Lung (tissue), 12 donors: Measurements from ENCODE around the gene ABCC10. TPM values are rescaled to one million over a fixed set of nuclear protein-coding genes. Genes with fewer than 3 reads are reported as not detected.

ENCODE experiments used
- ATAC-seq: fragments of 200-7000 bp; cut with Tn5 transposase; one replicate; pipeline ENCODE4 v1.9.1; 2020; ENCODE audit warnings: moderate number of reproducible peaks; ENCODE audit not compliant: insufficient read depth, low FRiP score
- DNase-seq, 3 donors: peaks; one replicate each; pipeline ENCODE4 v3.0.0-alpha.2; 2013 to 2017
- H3K27ac ChIP-seq, 2 donors: one replicate each; pipeline ENCODE4 v1.5.1; 2013; ENCODE audit warnings: mild to moderate bottlenecking in 2 of 2, moderate library complexity in 2 of 2, control low read depth in 1 of 2, inconsistent platforms in 1 of 2, low read depth in 1 of 2, low read length in 1 of 2
- H3K27me3 ChIP-seq, 3 donors: one replicate each; pipeline ENCODE4 v1.5.1; 2013; ENCODE audit warnings: low read length in 2 of 3; ENCODE audit not compliant: control insufficient read depth in 3 of 3, insufficient read depth in 3 of 3
- H3K36me3 ChIP-seq, 4 donors: one replicate each; pipeline ENCODE4 v1.5.1; 2013; ENCODE audit warnings: low read length in 4 of 4, mild to moderate bottlenecking in 1 of 4, moderate library complexity in 1 of 4; ENCODE audit not compliant: control insufficient read depth in 4 of 4, insufficient read depth in 4 of 4
- H3K4me1 ChIP-seq, 5 donors: one replicate each; pipeline ENCODE4 v1.5.1; 2013; ENCODE audit warnings: low read length in 5 of 5, mild to moderate bottlenecking in 2 of 5, moderate library complexity in 1 of 5; ENCODE audit not compliant: control insufficient read depth in 5 of 5, insufficient read depth in 5 of 5
- H3K4me3 ChIP-seq: one replicate; pipeline ENCODE4 v1.5.1; 2013; ENCODE audit warnings: mild to moderate bottlenecking, control low read depth, moderate library complexity
- H3K9ac ChIP-seq, 2 donors: one replicate each; pipeline ENCODE4 v1.5.1; 2013; ENCODE audit warnings: low read length in 2 of 2, control low read depth in 1 of 2; ENCODE audit not compliant: insufficient read depth in 1 of 2
- H3K9me3 ChIP-seq, 4 donors: one replicate each; pipeline ENCODE4 v1.5.1; 2013; ENCODE audit warnings: low read length in 3 of 4, mild to moderate bottlenecking in 1 of 4, moderate library complexity in 1 of 4; ENCODE audit not compliant: control insufficient read depth in 4 of 4, insufficient read depth in 3 of 4
- WGBS, 2 donors: extraction: QIAGEN DNeasy Blood & Tissue Kit; methylation state at CpG; one replicate each; pipeline ENCODE4 v1.1.7; 2013; 5-methylcytosine and 5-hydroxymethylcytosine counted together
- polyA plus RNA-seq, 2 donors: library from polyadenylated mRNA; stranded (reverse); fragments of 200-250 nt; gene quantifications; one replicate each; pipeline ENCODE4 v1.2.1, GENCODE V29; 2013
- total RNA-seq, 2 donors: library from RNA; depleted of rRNA in 1 of 2; stranded (reverse); fragments of >200 nt in 1 of 2; gene quantifications; one replicate each; pipeline ENCODE4 v1.2.1, GENCODE V29; 2014 to 2021
- TF ChIP-seq, protein P1 (sequence below): IDR thresholded peaks from 2 replicates; pipeline ENCODE4 v1.5.1; 2012; ENCODE audit warnings: mild to moderate bottlenecking; ENCODE audit errors: control extremely low read depth, extremely low read depth
- donor health status: control.
- donor health status: control.
- donor health status: Bipolar disorder and iron deficiency.
- donor health status: healthy.
- donor health status: DM: yes; HTN: yes; CAD: no.

Gene ABCC10
- total and polyA plus RNA-seq, 4 donors, result 15.7 to 43.3 (median 26.2) TPM

DNA sequence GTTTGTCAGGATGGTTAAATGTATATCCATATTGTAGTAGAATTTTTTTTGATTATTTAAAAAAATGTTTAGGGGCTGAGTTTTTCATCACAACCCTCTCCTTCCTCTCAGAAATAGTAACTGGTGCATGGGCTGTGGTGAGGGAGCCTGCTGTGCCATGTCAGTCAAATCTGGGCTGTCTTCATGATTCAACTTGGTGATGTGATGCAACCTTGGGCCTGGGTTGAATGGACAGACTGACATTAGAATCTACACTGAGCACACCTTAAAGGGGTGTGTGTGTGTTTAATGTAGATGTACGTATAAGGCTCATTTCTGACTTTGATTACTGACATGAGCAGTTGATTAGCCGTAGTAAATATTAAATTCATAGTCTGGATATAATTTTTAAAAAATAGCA, 53.7 kb downstream of the ABCC10 start:
- TF ChIP-seq, protein P1, sequence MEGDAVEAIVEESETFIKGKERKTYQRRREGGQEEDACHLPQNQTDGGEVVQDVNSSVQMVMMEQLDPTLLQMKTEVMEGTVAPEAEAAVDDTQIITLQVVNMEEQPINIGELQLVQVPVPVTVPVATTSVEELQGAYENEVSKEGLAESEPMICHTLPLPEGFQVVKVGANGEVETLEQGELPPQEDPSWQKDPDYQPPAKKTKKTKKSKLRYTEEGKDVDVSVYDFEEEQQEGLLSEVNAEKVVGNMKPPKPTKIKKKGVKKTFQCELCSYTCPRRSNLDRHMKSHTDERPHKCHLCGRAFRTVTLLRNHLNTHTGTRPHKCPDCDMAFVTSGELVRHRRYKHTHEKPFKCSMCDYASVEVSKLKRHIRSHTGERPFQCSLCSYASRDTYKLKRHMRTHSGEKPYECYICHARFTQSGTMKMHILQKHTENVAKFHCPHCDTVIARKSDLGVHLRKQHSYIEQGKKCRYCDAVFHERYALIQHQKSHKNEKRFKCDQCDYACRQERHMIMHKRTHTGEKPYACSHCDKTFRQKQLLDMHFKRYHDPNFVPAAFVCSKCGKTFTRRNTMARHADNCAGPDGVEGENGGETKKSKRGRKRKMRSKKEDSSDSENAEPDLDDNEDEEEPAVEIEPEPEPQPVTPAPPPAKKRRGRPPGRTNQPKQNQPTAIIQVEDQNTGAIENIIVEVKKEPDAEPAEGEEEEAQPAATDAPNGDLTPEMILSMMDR, result no peak
- DNase-seq, result no peak
- no peak overlapping the region for H3K4me3 ChIP-seq
- no peak overlapping the region for H3K9ac ChIP-seq
- H3K4me1 ChIP-seq, result peaks cover 7 to 17% (median 10%) of the 10 kb centered on the region in 5 donors
- ATAC-seq, result no peak
- WGBS, 2 donors, result 89 to 91% methylated on average over 2 of the region's 2 CpGs
- peaks cover 0 to 2% (median under 1%) of the 10 kb centered on the region in 4 donors for H3K36me3 ChIP-seq
- H3K27ac ChIP-seq, result no peak overlapping the region
- H3K27me3 ChIP-seq, result no peaks in the 10 kb centered on the region
- H3K9me3 ChIP-seq, result no peaks in the 10 kb centered on the region

DNA sequence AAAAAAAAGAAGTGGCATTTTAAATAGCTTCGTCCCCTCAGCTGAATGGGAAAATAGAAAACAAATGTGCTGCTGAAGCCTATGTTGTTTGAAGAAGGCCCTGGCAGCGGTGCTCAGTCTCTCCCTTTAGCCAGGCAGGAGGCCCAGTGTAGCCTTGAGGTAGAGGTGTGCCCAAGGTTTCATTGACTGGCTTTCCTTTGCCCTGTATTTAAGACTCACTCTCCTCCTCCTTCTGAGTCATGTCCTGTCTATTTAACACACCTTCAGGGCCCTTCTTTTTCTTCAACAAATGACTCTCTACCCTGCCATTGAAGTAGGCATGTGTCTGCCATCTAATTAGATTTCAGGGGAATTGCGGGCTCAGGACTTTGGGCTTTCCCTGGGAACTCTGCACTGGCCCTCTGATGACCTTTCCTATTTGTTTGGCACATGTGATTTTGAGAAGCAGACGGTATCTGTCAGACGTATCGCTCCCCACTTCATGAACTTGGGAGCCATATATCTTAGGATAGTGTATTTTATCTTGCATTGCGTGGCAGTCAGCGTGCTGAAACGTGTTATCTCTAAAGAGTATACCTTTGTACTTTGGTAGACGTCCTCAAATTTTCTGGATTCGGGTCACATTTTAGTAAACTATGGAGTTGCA, 54.4 kb downstream of the ABCC10 start:
- H3K9me3 ChIP-seq, result no peaks in the 10 kb centered on the region
- ATAC-seq (no peak), DNase-seq (no peak)
- peaks cover 0 to 4% (median under 1%) of the 10 kb centered on the region in 4 donors for H3K36me3 ChIP-seq
- H3K4me3 ChIP-seq, result no peak overlapping the region
- WGBS, 2 donors, result 89 to 95% methylated on average over 11 of the region's 11 CpGs
- no peaks in the 10 kb centered on the region for H3K27me3 ChIP-seq
- no peak overlapping the region for H3K9ac ChIP-seq
- TF ChIP-seq, protein P1, result no peak
- H3K4me1 ChIP-seq, result peaks cover 7 to 16% (median 10%) of the 10 kb centered on the region in 5 donors
- H3K27ac ChIP-seq, result no peak overlapping the region

DNA sequence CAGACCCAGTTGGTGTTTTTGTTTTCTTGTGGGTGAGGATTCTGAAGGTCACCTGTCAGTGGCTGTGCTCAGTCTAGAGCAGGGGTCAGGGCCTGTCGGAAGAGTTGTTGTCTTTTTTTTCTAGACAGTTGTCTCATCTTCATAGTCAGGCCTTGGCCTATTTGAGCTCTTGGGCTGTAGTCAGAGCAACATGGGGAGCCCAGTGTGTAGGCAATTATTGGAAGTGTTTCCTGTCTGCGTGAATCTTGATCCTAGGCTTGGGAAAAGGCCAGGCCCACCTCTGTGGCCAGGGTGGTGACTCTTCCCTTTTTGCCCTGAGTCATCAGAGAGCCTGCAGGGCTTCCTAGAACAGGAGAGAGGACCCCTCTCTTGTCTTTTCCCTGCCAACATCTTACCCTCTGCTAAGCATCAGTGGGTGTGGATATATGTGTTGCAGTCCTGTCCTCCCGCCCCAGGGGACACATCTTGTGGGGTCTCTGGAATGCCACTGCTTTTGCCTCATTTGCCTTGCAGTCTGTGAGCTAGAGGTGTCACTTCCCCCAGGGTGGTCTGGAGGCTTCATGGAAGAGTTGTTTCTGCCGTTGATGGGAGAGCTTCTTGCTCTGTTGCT, 61.4 kb downstream of the ABCC10 start:
- no peak overlapping the region for H3K27ac ChIP-seq
- no peak for ATAC-seq
- H3K36me3 ChIP-seq, result peaks cover 0 to 6% (median 0%) of the 10 kb centered on the region in 4 donors
- H3K4me3 ChIP-seq, result no peak overlapping the region
- no peaks in the 10 kb centered on the region for H3K9me3 ChIP-seq
- no peaks in the 10 kb centered on the region for H3K27me3 ChIP-seq
- H3K4me1 ChIP-seq, result peaks cover 5 to 16% (median 12%) of the 10 kb centered on the region in 5 donors
- TF ChIP-seq, protein P1, result no peak
- 75 to 89% methylated on average over 4 of the region's 4 CpGs for WGBS, 2 donors
- no peak for DNase-seq
- no peak overlapping the region for H3K9ac ChIP-seq
